Activated CD4-positive, alpha-beta T cell treated with anti-CD3 and anti-CD28 coated beads, Interleukin-2, amount 50 U/mL, for 24 hours (primary cell): ENCODE results near the gene PTPRN2.

ENCODE experiments used
- DNase-seq, 2 donors: peaks; one replicate each; pipeline ENCODE4 v3.0.0-alpha.2; 2020; ENCODE audit warnings: low read depth in 1 of 2, low spot score in 1 of 2

The PTPRN2 gene

GRCh38 chr7:158129037-158130022, 458.3 kb downstream of the PTPRN2 start:
- DNase-seq, result no peak

DNA sequence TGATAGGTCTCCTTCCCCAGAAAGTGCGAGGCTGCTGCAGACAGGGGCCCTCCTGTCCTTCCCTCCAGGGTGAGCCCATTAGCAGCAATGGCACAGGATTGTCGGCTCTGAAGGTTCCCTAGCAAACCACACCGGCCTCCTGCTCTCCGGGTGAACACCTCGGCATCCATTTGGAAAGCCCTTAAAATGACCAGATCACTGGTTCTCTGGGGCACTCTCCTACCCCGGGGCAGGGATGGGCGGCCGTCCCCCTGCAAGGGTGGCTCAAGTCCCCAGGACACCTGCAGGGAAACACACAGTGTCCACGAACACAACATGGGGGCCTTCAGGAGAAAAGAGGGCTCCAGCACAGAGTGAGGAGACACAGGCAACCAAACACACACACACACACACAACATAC, 459.1 kb downstream of the PTPRN2 start:
- DNase-seq, result no peak

GRCh38 chr7:158127241-158127640, 460.4 kb downstream of the PTPRN2 start:
- no peak for DNase-seq

DNA sequence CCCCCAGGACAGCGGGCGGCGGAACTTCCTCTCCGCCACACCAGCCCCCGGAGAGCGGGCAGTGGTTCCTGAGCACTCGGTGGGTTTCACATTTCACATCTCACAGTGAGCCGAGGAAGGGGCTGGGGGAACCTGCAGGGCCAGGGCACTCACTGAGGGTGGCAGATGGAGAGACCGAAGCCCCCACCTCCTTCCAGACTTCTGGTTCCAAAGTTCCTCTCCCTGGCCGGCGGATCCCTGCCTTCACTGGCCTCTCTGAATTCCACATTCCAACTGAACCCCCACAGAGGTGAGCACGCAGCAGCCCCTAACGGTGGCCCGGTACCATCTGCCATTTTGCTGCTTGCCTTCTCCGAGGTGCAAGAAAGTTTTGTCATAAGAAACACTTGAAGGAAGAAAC, 461.0 kb downstream of the PTPRN2 start:
- DNase-seq, result no peak

GRCh38 chr7:158125721-158126120, 461.9 kb downstream of the PTPRN2 start:
- no peak for DNase-seq

- no peak for DNase-seq
Measured at GRCh38 chr7:158125091-158125490, 462.5 kb downstream of the PTPRN2 start.

DNA sequence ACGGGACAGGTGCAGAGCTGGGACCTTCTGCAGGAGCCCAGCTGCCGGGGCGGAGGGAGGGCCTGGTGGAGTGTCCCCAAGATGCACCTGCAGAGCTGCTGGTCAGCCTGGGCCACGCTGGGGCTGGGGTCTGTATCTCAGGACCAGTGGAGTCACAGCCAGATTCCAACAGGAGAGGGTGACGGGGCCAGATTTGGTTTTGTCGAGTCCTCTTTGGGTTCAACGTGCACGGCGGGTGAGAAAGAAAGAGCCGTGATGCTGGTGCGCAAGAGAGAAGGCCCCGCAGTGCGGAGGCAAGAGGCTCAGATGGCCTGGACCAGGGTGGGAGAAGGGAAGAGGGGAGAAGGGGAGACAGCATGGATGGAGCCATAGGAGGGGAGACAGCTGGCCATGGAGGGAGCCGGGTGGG, 462.9 kb downstream of the PTPRN2 start:
- no peak for DNase-seq

GRCh38 chr7:158123753-158124152, 463.9 kb downstream of the PTPRN2 start:
- no peak for DNase-seq

- no peak for DNase-seq
Measured at GRCh38 chr7:158123214-158123613, 464.4 kb downstream of the PTPRN2 start.

DNA sequence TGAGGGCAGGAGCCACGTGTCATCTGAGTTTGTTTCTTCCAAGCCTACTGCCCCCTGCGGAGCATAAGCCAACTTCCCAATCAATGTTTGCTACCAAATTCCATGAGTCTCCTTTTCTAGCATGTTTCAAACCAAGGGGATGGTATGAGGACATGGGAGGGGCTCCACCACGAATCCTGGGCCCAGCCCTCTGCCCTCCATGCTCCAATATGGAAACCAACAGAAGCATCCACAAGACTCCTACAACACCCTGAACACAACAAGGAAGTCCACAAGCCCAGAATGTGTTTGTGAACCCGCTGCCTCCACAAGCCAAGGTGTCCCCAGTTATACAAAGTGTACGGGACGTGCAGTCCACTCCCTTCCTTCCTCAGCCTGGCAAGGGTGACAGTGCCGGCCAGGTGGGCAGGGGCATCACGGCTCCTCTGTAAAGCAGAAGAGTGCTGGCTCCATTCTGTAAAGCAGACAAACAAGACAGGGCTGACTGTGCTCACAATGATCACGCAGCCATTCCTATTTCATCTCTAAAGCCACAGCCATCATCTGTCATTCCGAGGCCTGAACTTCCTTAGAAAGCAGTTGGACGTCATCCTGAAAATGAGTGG, 466.1 kb downstream of the PTPRN2 start:
- no peak for DNase-seq

GRCh38 chr7:158120716-158121115, 466.9 kb downstream of the PTPRN2 start:
- DNase-seq, result no peak

DNA sequence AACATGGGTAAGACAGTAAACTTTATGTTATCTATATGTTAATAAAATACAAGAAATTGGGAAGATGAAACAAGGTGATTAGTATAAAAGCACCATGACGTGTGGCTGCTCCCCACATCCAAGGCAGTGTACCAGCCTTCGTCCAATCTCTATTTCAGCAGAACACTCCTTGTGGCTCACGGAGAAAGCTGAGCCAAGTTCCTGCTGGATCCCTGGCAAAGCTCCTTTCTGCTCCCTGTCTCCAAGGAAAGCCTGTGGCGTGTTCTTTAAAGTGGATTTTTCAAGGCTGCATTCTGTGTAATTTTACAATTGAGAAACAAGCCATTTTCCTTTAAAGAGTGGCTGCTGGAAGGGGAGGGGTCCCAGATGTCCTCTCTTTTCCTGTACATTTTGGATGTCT, 467.3 kb downstream of the PTPRN2 start:
- no peak for DNase-seq

- DNase-seq, result no peak
Measured at GRCh38 chr7:158117341-158118222, 470.0 kb downstream of the PTPRN2 start.

DNA sequence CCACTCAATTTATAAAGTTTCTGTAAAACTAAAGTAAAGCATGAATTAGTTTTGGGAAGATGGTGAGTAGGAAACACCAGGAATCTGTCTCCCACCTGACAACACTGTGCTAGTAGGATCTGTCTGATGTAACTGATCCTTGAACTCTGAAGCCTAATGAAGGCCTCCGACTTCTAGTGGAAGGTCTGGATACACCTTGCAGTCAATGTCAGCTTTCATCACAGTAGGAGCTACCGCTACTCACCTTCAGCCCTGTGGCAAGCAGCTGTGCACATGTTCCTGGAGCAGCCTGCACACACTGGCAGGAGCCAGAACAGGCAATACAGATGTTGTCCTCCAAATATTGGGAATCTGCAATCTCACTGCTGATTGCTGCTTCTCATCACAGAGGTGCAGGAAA, 471.4 kb downstream of the PTPRN2 start:
- DNase-seq, result no peak

- no peak for DNase-seq
Measured at GRCh38 chr7:158114056-158114850, 473.4 kb downstream of the PTPRN2 start.

DNA sequence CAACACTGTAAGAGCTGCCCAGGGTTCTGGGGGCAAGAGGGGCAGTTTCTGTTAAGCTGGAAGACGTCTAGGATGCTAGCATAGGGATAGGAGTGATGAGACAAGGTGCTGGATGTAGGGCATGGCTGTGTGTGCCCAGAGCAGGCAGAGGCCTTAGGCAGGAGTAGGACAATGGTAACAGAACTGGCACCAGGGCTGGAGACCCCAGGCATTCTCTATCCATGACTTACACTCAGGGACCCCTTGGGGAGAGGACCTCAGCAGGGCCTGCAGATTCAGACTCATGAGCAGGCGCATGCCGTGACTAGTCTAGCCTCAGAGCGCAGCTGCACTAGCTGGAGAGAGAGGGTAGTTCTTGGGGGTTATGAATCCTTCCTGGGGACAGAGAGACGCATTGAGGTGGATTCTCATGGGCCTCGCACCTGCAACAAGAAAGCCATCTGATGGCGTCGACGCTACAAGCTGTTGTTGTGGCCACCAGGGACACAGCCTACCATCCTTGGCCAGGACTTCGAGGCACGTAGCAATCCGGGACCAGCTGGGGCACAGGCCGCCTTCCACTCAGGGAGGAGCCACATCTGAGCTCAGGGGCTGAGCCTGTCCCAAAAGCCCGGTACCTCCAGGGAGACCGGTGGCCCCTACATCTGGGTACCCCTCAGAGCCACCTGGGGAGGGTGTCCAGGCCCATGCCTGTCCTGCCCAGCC, 474.1 kb downstream of the PTPRN2 start:
- no peak for DNase-seq

DNA sequence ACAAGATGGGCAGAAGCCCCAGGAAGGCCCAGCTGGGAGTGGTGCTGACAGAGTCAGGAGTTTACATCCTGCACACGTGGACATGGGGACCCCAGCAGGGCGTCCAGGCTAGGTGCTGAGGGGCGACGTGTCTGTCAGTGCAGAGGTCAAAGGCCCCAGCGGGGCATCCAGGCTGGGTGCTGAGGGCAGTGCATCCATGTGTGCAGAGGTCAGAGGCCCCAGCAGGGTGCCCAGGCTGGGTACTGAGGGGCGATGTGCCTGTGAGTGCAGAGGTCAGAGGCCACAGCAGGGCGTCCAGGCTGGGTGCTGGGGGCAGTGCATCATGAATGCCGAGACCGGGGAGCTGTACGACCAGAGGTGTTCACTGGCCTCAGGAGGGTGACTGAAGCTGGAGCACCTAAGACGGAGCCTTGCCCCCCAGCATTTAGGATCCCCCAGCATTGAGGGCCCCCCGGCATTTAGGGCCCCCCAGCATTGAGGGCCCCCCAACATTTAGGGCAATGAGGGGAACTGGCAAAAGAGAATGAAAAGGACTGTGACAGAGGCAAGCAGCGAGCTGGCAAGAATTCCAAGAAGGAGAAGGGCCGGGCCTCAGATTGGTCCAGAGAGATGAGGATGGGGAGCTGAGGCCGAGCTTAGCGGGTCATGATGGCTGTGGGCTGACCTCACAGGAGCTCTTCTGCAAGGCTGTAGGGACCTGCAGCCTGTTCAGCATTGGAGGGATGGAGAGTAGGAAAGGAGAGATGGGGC, 474.9 kb downstream of the PTPRN2 start:
- DNase-seq, result no peak

GRCh38 chr7:158111906-158112570, 475.6 kb downstream of the PTPRN2 start:
- DNase-seq, result no peak
